ENCODE results near the gene ACACB. TPM values are rescaled to one million over a fixed set of nuclear protein-coding genes. Genes with fewer than 3 reads are reported as not detected.

The ACACB gene
- total and polyA plus RNA-seq, 8 donors: 12.5 to 21.3 (median 15.8) TPM

DNA sequence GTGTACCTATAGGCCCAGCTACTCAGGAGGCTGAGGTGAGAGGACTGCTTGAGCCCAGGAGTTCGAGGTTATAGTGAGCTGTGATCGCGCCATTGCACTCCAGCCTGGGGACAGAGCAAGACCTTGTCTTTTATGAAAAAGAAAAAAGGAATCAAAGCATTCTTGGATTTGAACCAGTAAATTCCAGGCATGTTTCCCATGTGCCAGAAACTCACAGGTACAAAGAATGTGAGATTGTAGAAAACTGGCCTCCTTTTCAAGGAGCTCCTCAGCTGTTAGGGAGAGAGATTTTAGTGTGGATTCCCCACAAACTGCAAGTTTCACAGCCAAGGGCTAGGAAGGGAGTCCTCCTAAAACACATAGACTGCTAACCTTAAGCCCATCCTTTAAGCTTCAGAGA lies 97.7 kb downstream of the ACACB start:
- Histone ChIP-seq H3K4me1 (no peaks in the 10 kb centered on the region), H3K9me3 (no peaks in the 10 kb centered on the region), H3K4me3 (no peak overlapping the region), H3K27ac (no peak overlapping the region), H3K36me3 (peaks cover 0 to 41% of the 10 kb centered on the region in 2 donors), H3K27me3 (no peaks in the 10 kb centered on the region)
- TF ChIP-seq CTCF (IDR thresholded peaks at IDR 0.05): no peak
- ATAC-seq (no peak), DNase-seq (peak in 1 of 4 donors; percentile 8)
- intact Hi-C loops (cut with DNase I): no loop called here

DNA sequence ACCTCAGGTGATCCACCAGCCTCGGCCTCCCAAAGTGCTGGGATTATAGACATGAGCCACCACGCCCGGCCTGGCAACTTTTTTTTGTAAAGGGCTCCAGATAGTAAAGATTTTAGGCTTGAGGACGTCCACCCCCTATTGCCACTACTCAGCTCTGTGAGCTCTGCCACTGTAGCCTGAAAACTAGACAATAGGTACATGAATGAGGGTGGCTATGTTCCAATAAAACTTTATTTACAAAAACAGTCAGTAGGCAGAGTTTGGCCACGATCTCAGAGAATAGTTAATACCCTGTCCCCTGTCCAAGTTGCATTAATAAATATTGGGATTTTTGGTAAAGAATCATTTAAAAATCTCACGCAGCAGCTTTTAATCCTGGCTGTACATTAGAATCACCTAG lies 102.6 kb downstream of the ACACB start:
- Histone ChIP-seq H3K9me3 (no peaks in the 10 kb centered on the region), H3K36me3 (peaks cover 0 to 30% of the 10 kb centered on the region in 2 donors), H3K27ac (no peak overlapping the region), H3K4me3 (no peak overlapping the region), H3K27me3 (no peaks in the 10 kb centered on the region), H3K4me1 (no peaks in the 10 kb centered on the region)
- no peak for TF ChIP-seq CTCF (IDR thresholded peaks at IDR 0.05)
- no peak for DNase-seq
- intact Hi-C loops (cut with DNase I): no loop called here
- no peak for ATAC-seq

DNA sequence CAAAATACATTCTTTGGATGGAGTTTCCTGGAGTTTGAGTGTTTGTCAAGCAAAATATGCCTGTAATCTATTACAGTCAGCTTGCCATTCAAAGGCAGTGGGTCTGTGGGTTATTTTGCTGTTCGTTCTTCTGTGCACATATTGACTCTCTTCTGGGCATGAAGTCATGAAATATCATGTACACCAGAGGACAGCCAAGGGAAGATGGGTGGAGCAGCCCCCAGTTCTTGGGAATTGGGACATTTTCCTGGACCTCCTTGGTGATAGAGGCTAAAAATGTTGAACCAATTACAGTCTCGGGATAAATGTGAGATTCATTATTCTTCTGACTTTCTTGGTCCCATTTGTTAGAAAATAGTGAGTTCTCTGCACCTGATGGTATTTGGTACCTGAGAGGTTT lies 103.6 kb downstream of the ACACB start:
- DNase-seq (no peak), ATAC-seq (no peak)
- TF ChIP-seq CTCF (IDR thresholded peaks at IDR 0.05): no peak
- H3K9me3 ChIP-seq: no peaks in the 10 kb centered on the region
- no peak overlapping the region for H3K27ac ChIP-seq
- no peak overlapping the region for H3K4me3 ChIP-seq
- peaks cover 0 to 37% of the 10 kb centered on the region in 2 donors for H3K36me3 ChIP-seq
- H3K27me3 ChIP-seq: no peaks in the 10 kb centered on the region
- no peaks in the 10 kb centered on the region for H3K4me1 ChIP-seq
- intact Hi-C loops (cut with DNase I): no loop called here

- H3K36me3 ChIP-seq: peaks cover 0 to 38% of the 10 kb centered on the region in 2 donors
- DNase-seq (no peak), ATAC-seq (no peak)
- intact Hi-C loops (cut with DNase I): no loop called here
- no peaks in the 10 kb centered on the region for H3K9me3 ChIP-seq
- no peak overlapping the region for H3K4me3 ChIP-seq
- no peak overlapping the region for H3K27ac ChIP-seq
- no peaks in the 10 kb centered on the region for H3K27me3 ChIP-seq
- TF ChIP-seq CTCF (IDR thresholded peaks at IDR 0.05): no peak
- H3K4me1 ChIP-seq: no peaks in the 10 kb centered on the region
Measured at GRCh38 chr12:109221277-109221931, 105.0 kb downstream of the ACACB start.

DNA sequence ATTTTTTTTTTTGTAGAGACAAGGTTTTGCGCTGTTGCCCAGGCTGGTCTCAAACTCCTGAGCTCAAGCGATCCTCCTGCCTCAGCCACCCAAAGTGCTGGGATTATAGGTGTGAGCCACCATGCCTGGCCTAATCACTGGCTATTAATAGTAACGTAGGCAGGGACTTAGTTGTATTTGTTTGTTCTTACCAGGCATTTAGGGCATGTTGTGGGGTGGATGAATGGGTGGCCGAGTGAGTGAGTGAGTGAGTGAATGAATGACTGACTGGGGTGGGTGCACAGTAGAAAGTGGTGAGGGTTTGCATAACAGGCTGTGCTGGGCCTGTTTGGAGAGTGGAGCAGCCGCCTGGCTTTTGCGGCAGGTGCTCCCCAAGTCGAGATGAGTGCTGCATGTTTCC lies 105.7 kb downstream of the ACACB start:
- Histone ChIP-seq H3K27ac (no peak overlapping the region), H3K36me3 (peaks cover 0 to 38% of the 10 kb centered on the region in 2 donors), H3K9me3 (no peaks in the 10 kb centered on the region), H3K27me3 (no peaks in the 10 kb centered on the region), H3K4me1 (no peaks in the 10 kb centered on the region), H3K4me3 (no peak overlapping the region)
- TF ChIP-seq CTCF (IDR thresholded peaks at IDR 0.05): no peak
- intact Hi-C loops (cut with DNase I): no loop called here
- ATAC-seq (no peak), DNase-seq (no peak)
